Activated B cell treated with CpG ODN at 0.5 μM for 24 hours (primary cell): Measurements from ENCODE around the gene PCBP1. TPM values are rescaled to one million over a fixed set of nuclear protein-coding genes. Genes with fewer than 3 reads are reported as not detected.
A peak's percentile ranks its signal among the peaks of the same experiment; 100 is the strongest.
"Not testable (repeated sequence)": the region's sequence is repeated elsewhere in the genome, so short reads cannot be mapped to it uniquely, and the experiment has no call there.

Experiments
- ATAC-seq: fragments of 200-7000 bp; cut with Tn5 transposase; one replicate; pipeline ENCODE4 v1.10.0; 2021; ENCODE audit warnings: low read depth, mild to moderate bottlenecking, moderate library complexity
- CTCF ChIA-PET: fragments of 350-600 bp; sonication (Branson Sonifier 250); formaldehyde crosslinking; loops from one replicate; lab custom pipeline; 2021; ENCODE audit warnings: antibody characterized with exemption; lab: Charles Lee
- POLR2A ChIA-PET: fragments of 350-600 bp; sonication (Branson Sonifier 250); formaldehyde crosslinking; loops from one replicate; lab custom pipeline; 2021; ENCODE audit warnings: antibody characterized with exemption; lab: Charles Lee
- DNase-seq: peaks from one replicate; pipeline ENCODE4 v3.0.0; 2022
- H3K27ac Mint-ChIP-seq: one replicate; pipeline ENCODE4 v1.8.0; 2020; ENCODE audit warnings: mixed read lengths
- H3K27me3 Mint-ChIP-seq: one replicate; pipeline ENCODE4 v1.8.0; 2021; ENCODE audit warnings: mixed read lengths
- H3K36me3 Mint-ChIP-seq: one replicate; pipeline ENCODE4 v1.8.0; 2021; ENCODE audit warnings: low read depth, mixed read lengths
- H3K4me1 Mint-ChIP-seq: one replicate; pipeline ENCODE4 v1.8.0; 2021; ENCODE audit warnings: mixed read lengths
- H3K4me3 Mint-ChIP-seq: one replicate; pipeline ENCODE4 v1.8.0; 2020; ENCODE audit warnings: mild to moderate bottlenecking, mixed read lengths
- H3K9me3 Mint-ChIP-seq: one replicate; pipeline ENCODE4 v1.8.0; 2020; ENCODE audit warnings: mixed read lengths
- intact Hi-C: fragments of 100-400 bp; cut with micrococcal nuclease; formaldehyde crosslinking; loops from one replicate; pipeline ENCODE4 v1.15.1; 2024
- total RNA-seq: library from RNA; stranded (reverse); gene quantifications from 2 replicates; pipeline ENCODE4 v1.2.3, GENCODE V29; 2022
- TF ChIP-seq, protein P1 (sequence below): fragments of 200-600 bp; IDR thresholded peaks from one replicate; pipeline ENCODE4 v1.8.0; 2022; ENCODE audit warnings: antibody characterized with exemption, mild to moderate bottlenecking

Gene PCBP1
- total RNA-seq, 1 donor from 2014 or later: 370 TPM

- Mint-ChIP-seq H3K27me3 (no peaks in the 10 kb centered on the region), H3K27ac (peak overlapping the region; percentile 100), H3K4me3 (no peak overlapping the region), H3K36me3 (peaks cover 50% of the 10 kb centered on the region), H3K9me3 (no peaks in the 10 kb centered on the region), H3K4me1 (peaks cover 70% of the 10 kb centered on the region)
- DNase-seq (no peak), ATAC-seq (no peak)
- intact Hi-C loops: no loop called here
- ChIA-PET POLR2A (interaction anchor here (5.8 to 30.7 kb wide), 4 partner anchors 7 to 46 kb away, joined by 93 to 976 read pairs (median 528); partner anchors contain the start of gene PCBP1), CTCF (interaction anchor here (1.5 kb wide), 1 partner anchor 44 kb away, joined by 4 read pairs; no protein-coding TSS in a partner anchor)
- TF ChIP-seq, protein P1, sequence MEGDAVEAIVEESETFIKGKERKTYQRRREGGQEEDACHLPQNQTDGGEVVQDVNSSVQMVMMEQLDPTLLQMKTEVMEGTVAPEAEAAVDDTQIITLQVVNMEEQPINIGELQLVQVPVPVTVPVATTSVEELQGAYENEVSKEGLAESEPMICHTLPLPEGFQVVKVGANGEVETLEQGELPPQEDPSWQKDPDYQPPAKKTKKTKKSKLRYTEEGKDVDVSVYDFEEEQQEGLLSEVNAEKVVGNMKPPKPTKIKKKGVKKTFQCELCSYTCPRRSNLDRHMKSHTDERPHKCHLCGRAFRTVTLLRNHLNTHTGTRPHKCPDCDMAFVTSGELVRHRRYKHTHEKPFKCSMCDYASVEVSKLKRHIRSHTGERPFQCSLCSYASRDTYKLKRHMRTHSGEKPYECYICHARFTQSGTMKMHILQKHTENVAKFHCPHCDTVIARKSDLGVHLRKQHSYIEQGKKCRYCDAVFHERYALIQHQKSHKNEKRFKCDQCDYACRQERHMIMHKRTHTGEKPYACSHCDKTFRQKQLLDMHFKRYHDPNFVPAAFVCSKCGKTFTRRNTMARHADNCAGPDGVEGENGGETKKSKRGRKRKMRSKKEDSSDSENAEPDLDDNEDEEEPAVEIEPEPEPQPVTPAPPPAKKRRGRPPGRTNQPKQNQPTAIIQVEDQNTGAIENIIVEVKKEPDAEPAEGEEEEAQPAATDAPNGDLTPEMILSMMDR: no peak
Measured at GRCh38 chr2:70091816-70092215, 4.5 kb downstream of the PCBP1 start.

GRCh38 chr2:70092576-70093243 is 5.4 kb downstream of the PCBP1 start:
- H3K4me3 Mint-ChIP-seq, H3K27me3 Mint-ChIP-seq, DNase-seq, ATAC-seq, H3K9me3 Mint-ChIP-seq, intact Hi-C loops: not testable (repeated sequence)
- Mint-ChIP-seq H3K27ac (peak overlapping the region; percentile 97), H3K4me1 (peaks cover 68% of the 10 kb centered on the region), H3K36me3 (peaks cover 44% of the 10 kb centered on the region)
- CTCF ChIA-PET: interaction anchor here (1.5 kb wide), 1 partner anchor 43 kb away, joined by 4 read pairs; no protein-coding TSS in a partner anchor
- POLR2A ChIA-PET: interaction anchor here (1.1 to 30.7 kb wide), 5 partner anchors 8 to 178 kb away, joined by 3 to 976 read pairs (median 336); partner anchors contain the start of genes MXD1 and PCBP1

GRCh38 chr2:70094171-70094977 is 7.1 kb downstream of the PCBP1 start:
- Mint-ChIP-seq H3K27me3 (no peaks in the 10 kb centered on the region), H3K4me1 (peaks cover 62% of the 10 kb centered on the region)
- TF ChIP-seq, protein P1: no peak

GRCh38 chr2:70094978-70095719 is 7.9 kb downstream of the PCBP1 start:
- TF ChIP-seq, protein P1: no peak
- CTCF ChIA-PET: interaction anchor here (0.9 to 2.1 kb wide), 5 partner anchors 9 to 46 kb away, joined by 3 to 10 read pairs (median 4); no protein-coding TSS in a partner anchor
- no peaks in the 10 kb centered on the region for H3K27me3 Mint-ChIP-seq

More at GRCh38 chr2:70094171-70094977, 7.1 kb downstream of the PCBP1 start:
- H3K36me3 Mint-ChIP-seq: peaks cover 27% of the 10 kb centered on the region
- H3K27ac Mint-ChIP-seq: peak overlapping the region; percentile 97
- ChIA-PET CTCF (interaction anchor here (0.9 to 2.1 kb wide), 5 partner anchors 9 to 47 kb away, joined by 3 to 10 read pairs (median 4); no protein-coding TSS in a partner anchor), POLR2A (interaction anchor here (0.6 to 30.7 kb wide), 13 partner anchors 9 to 353 kb away, joined by 3 to 976 read pairs (median 6); partner anchors contain the start of genes ANXA4, C2orf42, FAM136A and MXD1)
- peak; percentile 5 for ATAC-seq
- DNase-seq: no peak
- intact Hi-C loops: loop anchor here (2.0 kb wide), 2 partner anchors 14 to 48 kb away; no protein-coding TSS in a partner anchor
- no peaks in the 10 kb centered on the region for H3K9me3 Mint-ChIP-seq
- peak overlapping the region; percentile 84 for H3K4me3 Mint-ChIP-seq

More at GRCh38 chr2:70094978-70095719, 7.9 kb downstream of the PCBP1 start:
- ATAC-seq: peak; percentile 95
- Mint-ChIP-seq H3K4me3 (peak overlapping the region; percentile 84), H3K9me3 (no peaks in the 10 kb centered on the region), H3K27ac (peak overlapping the region; percentile 97), H3K36me3 (peaks cover 19% of the 10 kb centered on the region), H3K4me1 (peaks cover 54% of the 10 kb centered on the region)
- DNase-seq: peak; percentile 36
- intact Hi-C loops: loop anchor here (1.0 to 2.0 kb wide), 6 partner anchors 8 to 48 kb away; partner anchors contain the start of gene PCBP1
- POLR2A ChIA-PET: interaction anchor here (0.6 to 30.7 kb wide), 12 partner anchors 10 to 1128 kb away, joined by 4 to 976 read pairs (median 11); partner anchors contain the start of genes ANXA4, C2orf42, FAM136A and MXD1
